Neural progenitor cell (in vitro differentiated cells): ENCODE results near the gene DOCK9. TPM values are rescaled to one million over a fixed set of nuclear protein-coding genes. Genes with fewer than 3 reads are reported as not detected.

Source experiments
- DNase-seq: peaks from one replicate; pipeline ENCODE4 v3.0.0-alpha.2; 2016; ENCODE audit warnings: low spot score
- H2AFZ ChIP-seq: fragments of 200-600 bp; sonication (generic); replicated peaks from 2 replicates; pipeline ENCODE4 v1.6.1; 2016; ENCODE audit warnings: antibody characterized with exemption
- H3F3A ChIP-seq: fragments of 200-600 bp; sonication (generic); 2 replicates; pipeline ENCODE4 v1.6.1; 2016; ENCODE audit warnings: antibody characterized with exemption, low read depth
- H3K27ac ChIP-seq: fragments of 200-600 bp; sonication (generic); 2 replicates; pipeline ENCODE4 v1.5.1; 2016; ENCODE audit warnings: mild to moderate bottlenecking
- H3K27me3 ChIP-seq: fragments of 200-600 bp; sonication (generic); 2 replicates; pipeline ENCODE4 v1.6.1; 2016; ENCODE audit warnings: mild to moderate bottlenecking, moderate library complexity
- H3K36me3 ChIP-seq: fragments of 200-600 bp; sonication (generic); 2 replicates; pipeline ENCODE4 v1.5.1; 2016
- H3K4me1 ChIP-seq: fragments of 200-600 bp; sonication (generic); 2 replicates; pipeline ENCODE4 v1.6.1; 2016; ENCODE audit warnings: mixed run types
- H3K4me2 ChIP-seq: fragments of 200-600 bp; sonication (generic); 2 replicates; pipeline ENCODE4 v1.6.1; 2016
- H3K4me3 ChIP-seq: fragments of 200-600 bp; sonication (generic); 2 replicates; pipeline ENCODE4 v1.5.1; 2016
- H3K79me2 ChIP-seq: fragments of 200-600 bp; sonication (generic); 2 replicates; pipeline ENCODE4 v1.6.1; 2016; ENCODE audit warnings: low read depth
- H3K9ac ChIP-seq: fragments of 200-600 bp; sonication (generic); 2 replicates; pipeline ENCODE4 v1.6.1; 2016
- H3K9me3 ChIP-seq: fragments of 200-600 bp; sonication (generic); 2 replicates; pipeline ENCODE4 v1.5.1; 2016; ENCODE audit warnings: low read depth
- H4K20me1 ChIP-seq: fragments of 200-600 bp; sonication (generic); 2 replicates; pipeline ENCODE4 v1.6.1; 2016; ENCODE audit warnings: low read depth
- H3K27ac Mint-ChIP-seq: 3 replicates; pipeline ENCODE4 v1.8.0; 2021; ENCODE audit warnings: mixed read lengths
- H3K27me3 Mint-ChIP-seq: 2 replicates; pipeline ENCODE4 v1.8.0; 2022; ENCODE audit warnings: low read depth, mild to moderate bottlenecking, inconsistent platforms, moderate library complexity, mixed read lengths; ENCODE audit not compliant: insufficient read depth
- H3K36me3 Mint-ChIP-seq: 3 replicates; pipeline ENCODE4 v1.8.0; 2021; ENCODE audit warnings: mixed read lengths
- H3K4me1 Mint-ChIP-seq: 3 replicates; pipeline ENCODE4 v1.8.0; 2021; ENCODE audit warnings: mixed read lengths
- H3K4me3 Mint-ChIP-seq: 3 replicates; pipeline ENCODE4 v1.8.0; 2021; ENCODE audit warnings: mild to moderate bottlenecking, moderate library complexity, mixed read lengths
- H3K9me3 Mint-ChIP-seq: 3 replicates; pipeline ENCODE4 v1.8.0; 2020; ENCODE audit warnings: mixed read lengths
- EZH2 ChIP-seq: fragments of 200-600 bp; sonication (generic); IDR thresholded peaks from 2 replicates; pipeline ENCODE4 v1.6.1; 2017; ENCODE audit warnings: antibody characterized with exemption, mild to moderate bottlenecking, moderate library complexity
- EZH2phosphoT487 ChIP-seq: fragments of 200-600 bp; sonication (generic); IDR thresholded peaks from 2 replicates; pipeline ENCODE4 v1.6.1; 2017; ENCODE audit warnings: antibody characterized with exemption
- total RNA-seq: library from RNA; depleted of rRNA; stranded (reverse); fragments of >200 nt; gene quantifications from 2 replicates; pipeline ENCODE4 v1.2.3, GENCODE V29; 2015; ENCODE audit warnings: low replicate concordance
- TF ChIP-seq, protein P1 (sequence below): fragments of 200-600 bp; sonication (generic); IDR thresholded peaks from 2 replicates; pipeline ENCODE4 v1.5.1; 2017; ENCODE audit warnings: antibody characterized with exemption, mild to moderate bottlenecking

The DOCK9 gene
- total RNA-seq, 1 donor from 2014 or later = 16.6 TPM

GRCh38 chr13:98972059-98972458 lies 5.8 kb downstream of the DOCK9 start:
- no peaks in the 10 kb centered on the region for H3K79me2 ChIP-seq
- H3K9me3 ChIP-seq = no peaks in the 10 kb centered on the region
- no peak overlapping the region for H3K4me2 ChIP-seq
- no peaks in the 10 kb centered on the region for H3K36me3 ChIP-seq
- H3K9me3 Mint-ChIP-seq = no peaks in the 10 kb centered on the region
- H3K27me3 ChIP-seq = no peaks in the 10 kb centered on the region
- no peak for TF ChIP-seq EZH2
- TF ChIP-seq, protein P1, sequence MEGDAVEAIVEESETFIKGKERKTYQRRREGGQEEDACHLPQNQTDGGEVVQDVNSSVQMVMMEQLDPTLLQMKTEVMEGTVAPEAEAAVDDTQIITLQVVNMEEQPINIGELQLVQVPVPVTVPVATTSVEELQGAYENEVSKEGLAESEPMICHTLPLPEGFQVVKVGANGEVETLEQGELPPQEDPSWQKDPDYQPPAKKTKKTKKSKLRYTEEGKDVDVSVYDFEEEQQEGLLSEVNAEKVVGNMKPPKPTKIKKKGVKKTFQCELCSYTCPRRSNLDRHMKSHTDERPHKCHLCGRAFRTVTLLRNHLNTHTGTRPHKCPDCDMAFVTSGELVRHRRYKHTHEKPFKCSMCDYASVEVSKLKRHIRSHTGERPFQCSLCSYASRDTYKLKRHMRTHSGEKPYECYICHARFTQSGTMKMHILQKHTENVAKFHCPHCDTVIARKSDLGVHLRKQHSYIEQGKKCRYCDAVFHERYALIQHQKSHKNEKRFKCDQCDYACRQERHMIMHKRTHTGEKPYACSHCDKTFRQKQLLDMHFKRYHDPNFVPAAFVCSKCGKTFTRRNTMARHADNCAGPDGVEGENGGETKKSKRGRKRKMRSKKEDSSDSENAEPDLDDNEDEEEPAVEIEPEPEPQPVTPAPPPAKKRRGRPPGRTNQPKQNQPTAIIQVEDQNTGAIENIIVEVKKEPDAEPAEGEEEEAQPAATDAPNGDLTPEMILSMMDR = no peak
- TF ChIP-seq EZH2phosphoT487 = no peak
- DNase-seq = no peak
- H3K27me3 Mint-ChIP-seq = no peaks in the 10 kb centered on the region
- H3K4me1 Mint-ChIP-seq = peaks cover 42% of the 10 kb centered on the region
- H3K4me3 ChIP-seq = no peak overlapping the region
- no peak overlapping the region for H2AFZ ChIP-seq
- no peaks in the 10 kb centered on the region for H3K36me3 Mint-ChIP-seq
- no peak overlapping the region for H3K4me3 Mint-ChIP-seq
- no peaks in the 10 kb centered on the region for H4K20me1 ChIP-seq
- no peak overlapping the region for H3K9ac ChIP-seq
- H3K27ac Mint-ChIP-seq = no peak overlapping the region
- no peak overlapping the region for H3K27ac ChIP-seq
- H3F3A ChIP-seq = peaks cover 11% of the 10 kb centered on the region
- H3K4me1 ChIP-seq = peaks cover 27% of the 10 kb centered on the region

DNA sequence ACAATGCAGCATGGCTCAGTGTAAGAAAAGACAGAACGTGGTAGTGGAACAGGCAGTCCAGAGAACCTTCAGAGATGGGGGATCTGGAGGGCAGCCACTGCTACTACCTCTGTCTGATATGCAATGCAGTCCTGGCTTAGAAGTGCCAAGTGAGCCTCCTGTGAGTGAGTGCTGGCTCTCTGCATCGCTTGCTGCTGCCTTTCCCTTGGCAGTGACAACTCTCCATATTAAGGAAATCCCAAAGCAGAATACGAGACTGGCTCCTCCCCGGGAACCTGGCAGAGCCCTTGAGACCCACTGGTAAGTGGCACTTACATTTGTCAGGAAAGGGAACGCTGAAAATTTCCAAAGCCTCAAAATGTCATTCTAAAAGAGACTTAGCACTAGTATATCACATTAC lies 7.5 kb downstream of the DOCK9 start:
- no peak overlapping the region for H3K4me3 ChIP-seq
- H3K4me3 Mint-ChIP-seq = no peak overlapping the region
- no peaks in the 10 kb centered on the region for H4K20me1 ChIP-seq
- no peaks in the 10 kb centered on the region for H3K36me3 ChIP-seq
- H3K27me3 Mint-ChIP-seq = no peaks in the 10 kb centered on the region
- no peaks in the 10 kb centered on the region for H3K79me2 ChIP-seq
- H3K36me3 Mint-ChIP-seq = no peaks in the 10 kb centered on the region
- H3K27me3 ChIP-seq = no peaks in the 10 kb centered on the region
- no peak overlapping the region for H2AFZ ChIP-seq
- H3F3A ChIP-seq = no peaks in the 10 kb centered on the region
- H3K9me3 ChIP-seq = no peaks in the 10 kb centered on the region
- H3K4me1 ChIP-seq = peaks cover 10% of the 10 kb centered on the region
- H3K9ac ChIP-seq = no peak overlapping the region
- H3K9me3 Mint-ChIP-seq = no peaks in the 10 kb centered on the region
- peaks cover 25% of the 10 kb centered on the region for H3K4me1 Mint-ChIP-seq
- TF ChIP-seq, protein P1 = no peak
- TF ChIP-seq EZH2 (no peak), EZH2phosphoT487 (no peak)
- H3K4me2 ChIP-seq = no peak overlapping the region
- H3K27ac ChIP-seq = no peak overlapping the region
- no peak overlapping the region for H3K27ac Mint-ChIP-seq
- DNase-seq = no peak

- no peaks in the 10 kb centered on the region for H3K9me3 Mint-ChIP-seq
- H3K27ac ChIP-seq = no peak overlapping the region
- no peaks in the 10 kb centered on the region for H4K20me1 ChIP-seq
- H3K36me3 ChIP-seq = no peaks in the 10 kb centered on the region
- H3K27me3 ChIP-seq = no peaks in the 10 kb centered on the region
- no peaks in the 10 kb centered on the region for H3F3A ChIP-seq
- DNase-seq = no peak
- peaks cover 11% of the 10 kb centered on the region for H3K4me1 Mint-ChIP-seq
- H3K27me3 Mint-ChIP-seq = no peaks in the 10 kb centered on the region
- no peaks in the 10 kb centered on the region for H3K36me3 Mint-ChIP-seq
- no peaks in the 10 kb centered on the region for H3K79me2 ChIP-seq
- peaks cover 2% of the 10 kb centered on the region for H3K4me1 ChIP-seq
- H3K4me3 ChIP-seq = no peak overlapping the region
- TF ChIP-seq EZH2phosphoT487 (no peak), EZH2 (no peak)
- TF ChIP-seq, protein P1 = no peak
- H3K4me2 ChIP-seq = no peak overlapping the region
- no peaks in the 10 kb centered on the region for H3K9me3 ChIP-seq
- no peak overlapping the region for H3K27ac Mint-ChIP-seq
- no peak overlapping the region for H3K9ac ChIP-seq
- no peak overlapping the region for H3K4me3 Mint-ChIP-seq
- H2AFZ ChIP-seq = no peak overlapping the region
Observed at GRCh38 chr13:98967491-98967890, 10.4 kb downstream of the DOCK9 start.

DNA sequence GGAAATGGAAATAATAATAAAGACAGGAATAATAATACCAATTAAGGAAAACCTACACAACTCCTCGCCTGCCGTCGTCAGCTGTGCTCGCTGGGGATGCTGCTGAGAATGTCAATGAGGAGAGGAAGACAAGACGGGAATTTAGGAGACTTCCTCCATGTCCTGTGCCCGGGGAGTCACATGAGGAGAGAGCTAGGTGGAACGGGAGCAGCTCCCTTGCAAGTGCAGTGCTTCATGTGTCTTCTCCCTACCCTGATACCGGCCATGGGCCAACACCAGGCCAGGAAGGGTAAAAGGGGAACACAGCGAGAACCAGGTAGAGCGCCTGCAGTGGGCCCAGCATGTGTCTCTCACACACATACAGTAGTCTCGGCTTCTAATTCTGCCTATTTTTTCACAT lies 11.8 kb downstream of the DOCK9 start:
- Histone ChIP-seq H3K4me3 (no peak overlapping the region), H3K9ac (no peak overlapping the region), H4K20me1 (no peaks in the 10 kb centered on the region), H3K9me3 (no peaks in the 10 kb centered on the region), H2AFZ (no peak overlapping the region), H3K79me2 (no peaks in the 10 kb centered on the region), H3K27ac (no peak overlapping the region), H3K4me2 (no peak overlapping the region), H3K27me3 (no peaks in the 10 kb centered on the region), H3K36me3 (no peaks in the 10 kb centered on the region), H3F3A (no peaks in the 10 kb centered on the region), H3K4me1 (no peaks in the 10 kb centered on the region)
- DNase-seq = no peak
- H3K4me1 Mint-ChIP-seq = peaks cover 7% of the 10 kb centered on the region
- H3K9me3 Mint-ChIP-seq = no peaks in the 10 kb centered on the region
- no peak overlapping the region for H3K4me3 Mint-ChIP-seq
- H3K27ac Mint-ChIP-seq = no peak overlapping the region
- TF ChIP-seq EZH2phosphoT487 (no peak), EZH2 (no peak)
- TF ChIP-seq, protein P1 = no peak
- H3K36me3 Mint-ChIP-seq = no peaks in the 10 kb centered on the region
- H3K27me3 Mint-ChIP-seq = no peaks in the 10 kb centered on the region
